ENCODE results near the gene REEP6.

Gene REEP6

DNA sequence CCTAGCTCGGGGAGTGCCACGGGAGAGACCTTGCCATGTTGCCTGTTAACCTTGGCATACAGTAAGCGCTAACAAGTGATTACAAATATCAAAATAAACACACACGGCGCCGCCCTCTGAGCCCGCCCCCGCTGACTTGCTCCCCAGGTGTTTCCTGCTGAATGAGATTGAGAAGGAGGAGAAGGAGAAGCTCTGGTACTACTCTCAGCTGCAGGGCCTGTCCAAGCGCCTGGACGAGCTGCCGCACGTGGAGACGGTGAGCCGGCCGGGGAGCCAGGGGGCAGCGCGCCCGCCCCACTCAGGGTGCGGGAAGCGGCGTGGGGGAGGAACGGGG, 36.0 kb upstream of the REEP6 start:
- TF ChIP-seq, protein P1, sequence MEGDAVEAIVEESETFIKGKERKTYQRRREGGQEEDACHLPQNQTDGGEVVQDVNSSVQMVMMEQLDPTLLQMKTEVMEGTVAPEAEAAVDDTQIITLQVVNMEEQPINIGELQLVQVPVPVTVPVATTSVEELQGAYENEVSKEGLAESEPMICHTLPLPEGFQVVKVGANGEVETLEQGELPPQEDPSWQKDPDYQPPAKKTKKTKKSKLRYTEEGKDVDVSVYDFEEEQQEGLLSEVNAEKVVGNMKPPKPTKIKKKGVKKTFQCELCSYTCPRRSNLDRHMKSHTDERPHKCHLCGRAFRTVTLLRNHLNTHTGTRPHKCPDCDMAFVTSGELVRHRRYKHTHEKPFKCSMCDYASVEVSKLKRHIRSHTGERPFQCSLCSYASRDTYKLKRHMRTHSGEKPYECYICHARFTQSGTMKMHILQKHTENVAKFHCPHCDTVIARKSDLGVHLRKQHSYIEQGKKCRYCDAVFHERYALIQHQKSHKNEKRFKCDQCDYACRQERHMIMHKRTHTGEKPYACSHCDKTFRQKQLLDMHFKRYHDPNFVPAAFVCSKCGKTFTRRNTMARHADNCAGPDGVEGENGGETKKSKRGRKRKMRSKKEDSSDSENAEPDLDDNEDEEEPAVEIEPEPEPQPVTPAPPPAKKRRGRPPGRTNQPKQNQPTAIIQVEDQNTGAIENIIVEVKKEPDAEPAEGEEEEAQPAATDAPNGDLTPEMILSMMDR (IDR thresholded peaks at IDR 0.05), result no peak

DNA sequence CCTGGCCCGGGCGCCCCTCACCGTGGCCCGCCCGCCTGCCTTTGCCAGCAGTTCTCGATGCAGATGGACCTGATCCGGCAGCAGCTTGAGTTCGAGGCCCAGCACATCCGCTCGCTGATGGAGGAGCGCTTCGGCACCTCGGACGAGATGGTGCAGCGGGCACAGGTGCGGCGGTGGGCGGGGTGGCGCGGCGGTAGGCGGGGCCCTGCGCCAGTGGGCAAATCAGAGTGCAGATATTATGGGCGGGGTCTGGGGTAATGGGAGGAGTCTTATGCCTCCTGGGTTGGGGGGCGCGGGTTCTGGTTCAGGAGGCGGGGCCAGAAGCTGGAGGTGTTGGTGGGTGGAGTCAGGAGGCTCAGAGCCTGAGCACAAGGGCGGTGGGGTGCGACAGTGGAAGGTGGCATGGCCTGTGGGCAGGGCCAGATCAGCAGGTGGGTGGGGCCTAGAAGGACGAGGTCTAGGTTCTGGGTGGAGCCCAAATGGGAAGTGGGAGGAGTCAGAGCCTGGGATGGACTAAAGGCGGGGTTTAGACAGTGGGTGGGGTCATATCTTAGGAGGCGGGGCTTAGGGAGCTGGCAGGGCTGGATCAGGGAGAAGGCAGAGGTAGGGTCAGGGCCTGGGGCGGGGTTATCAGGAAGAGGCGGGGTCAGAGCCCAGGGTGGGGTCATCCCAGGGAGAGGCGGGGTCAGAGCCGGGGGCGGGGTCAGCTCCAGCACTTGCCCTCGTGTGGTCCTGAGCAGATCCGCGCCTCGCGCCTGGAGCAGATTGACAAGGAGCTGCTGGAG, 35.5 kb upstream of the REEP6 start:
- TF ChIP-seq, protein P1 (IDR thresholded peaks at IDR 0.05), result no peak

DNA sequence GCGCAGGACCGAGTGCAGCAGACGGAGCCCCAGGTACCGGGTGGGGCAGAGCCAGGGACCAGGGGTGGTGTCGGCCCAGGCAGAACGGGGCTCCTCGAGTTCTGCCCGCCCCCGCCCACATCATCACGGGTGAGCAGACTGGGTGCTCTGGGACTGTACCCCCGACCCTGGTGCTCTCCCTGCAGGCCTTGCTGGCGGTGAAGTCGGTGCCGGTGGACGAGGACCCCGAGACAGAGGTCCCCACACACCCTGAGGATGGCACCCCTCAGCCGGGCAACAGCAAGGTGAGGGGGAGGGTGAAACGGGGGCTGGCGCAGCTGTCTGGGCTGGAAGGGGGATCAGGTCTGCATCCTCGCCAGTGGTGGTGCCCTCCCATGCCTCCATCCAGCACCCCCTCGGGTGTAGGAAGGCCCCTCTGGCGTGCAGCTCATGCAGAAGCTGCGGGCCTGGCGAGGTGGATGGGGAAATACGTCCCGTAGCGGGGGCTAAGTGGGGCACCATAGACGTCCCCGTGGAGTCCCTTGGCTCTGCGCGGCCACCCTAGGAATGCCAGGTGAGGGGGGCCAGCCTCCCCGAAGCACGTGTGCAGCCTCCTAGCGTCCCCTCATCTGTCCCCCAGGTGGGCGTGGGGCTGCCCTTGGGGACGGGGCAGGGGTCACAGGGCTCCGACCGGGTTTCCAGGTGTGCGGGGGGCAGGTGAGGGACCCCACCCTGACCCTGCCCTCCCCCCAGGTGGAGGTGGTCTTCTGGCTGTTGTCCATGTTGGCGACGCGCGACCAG, 34.7 kb upstream of the REEP6 start:
- TF ChIP-seq, protein P1 (IDR thresholded peaks at IDR 0.05), result no peak

DNA sequence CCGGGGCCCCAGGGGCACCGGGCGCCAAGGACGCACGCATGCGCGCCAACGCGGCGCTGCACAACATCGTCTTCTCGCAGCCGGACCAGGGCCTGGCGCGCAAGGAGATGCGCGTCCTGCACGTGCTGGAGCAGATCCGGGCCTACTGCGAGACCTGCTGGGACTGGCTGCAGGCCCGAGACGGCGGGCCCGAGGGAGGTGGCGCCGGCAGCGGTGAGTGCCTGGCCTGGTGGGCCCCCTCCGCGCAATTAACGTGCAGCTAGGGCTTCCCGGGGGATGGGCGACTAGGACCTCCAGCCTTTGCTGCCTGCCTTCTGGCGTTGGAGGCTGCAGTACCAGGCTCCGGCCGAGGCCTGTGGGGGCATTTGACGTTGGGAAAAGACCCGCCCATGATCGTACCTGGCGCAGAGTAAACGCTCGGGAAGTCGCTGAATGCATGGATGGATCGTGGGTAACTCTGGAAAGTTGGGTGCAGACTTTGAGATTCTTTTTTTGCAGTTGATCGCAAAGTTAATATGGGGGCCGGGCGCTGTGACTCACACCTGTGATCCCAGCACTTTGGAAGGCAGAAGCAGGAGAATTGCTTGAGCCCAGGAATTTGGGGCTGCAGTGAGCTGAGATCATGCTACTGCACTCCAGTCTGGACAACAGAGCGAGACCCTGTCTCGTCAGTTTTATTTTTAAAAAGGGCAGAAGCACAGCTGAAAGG, 33.8 kb upstream of the REEP6 start:
- TF ChIP-seq, protein P1 (IDR thresholded peaks at IDR 0.05), result no peak

DNA sequence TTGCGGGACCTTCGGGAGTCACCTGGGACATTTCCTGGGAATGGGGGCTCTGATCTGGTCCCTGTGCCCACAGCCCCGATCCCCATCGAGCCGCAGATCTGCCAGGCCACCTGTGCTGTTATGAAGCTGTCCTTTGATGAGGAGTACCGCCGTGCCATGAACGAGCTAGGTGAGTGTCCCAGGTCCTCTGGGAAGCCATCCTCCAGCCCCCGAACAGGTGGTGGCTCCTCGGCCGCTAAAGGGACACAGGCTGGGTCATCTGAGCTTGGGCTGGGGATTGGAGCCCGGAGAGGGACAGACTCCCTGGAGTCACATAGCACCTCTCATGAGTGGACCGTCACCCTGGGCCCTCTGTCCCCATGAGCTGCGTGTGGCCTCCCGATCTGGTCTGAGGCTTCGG, 33.1 kb upstream of the REEP6 start:
- TF ChIP-seq, protein P1 (IDR thresholded peaks at IDR 0.05), result no peak

DNA sequence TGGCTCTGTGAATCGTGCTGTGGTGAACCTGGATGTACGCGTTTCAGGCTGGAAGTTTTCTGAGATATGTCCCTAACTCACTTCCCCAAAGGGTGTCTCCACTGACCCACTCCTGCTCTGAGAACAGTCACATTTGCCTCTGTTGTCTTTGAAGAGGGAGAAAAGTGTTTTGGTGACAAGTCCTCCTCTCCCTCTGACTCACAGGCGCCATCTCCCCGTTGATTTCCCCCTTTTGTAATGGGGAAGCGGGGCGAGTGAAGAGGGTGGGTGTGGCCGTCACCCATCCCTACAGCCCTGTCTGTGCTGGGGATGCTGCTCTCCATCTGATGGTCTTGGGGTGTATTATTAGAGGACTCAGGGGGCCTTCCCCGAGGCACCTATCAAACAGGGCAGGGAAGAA, 31.5 kb upstream of the REEP6 start:
- TF ChIP-seq, protein P1 (IDR thresholded peaks at IDR 0.05), result no peak

DNA sequence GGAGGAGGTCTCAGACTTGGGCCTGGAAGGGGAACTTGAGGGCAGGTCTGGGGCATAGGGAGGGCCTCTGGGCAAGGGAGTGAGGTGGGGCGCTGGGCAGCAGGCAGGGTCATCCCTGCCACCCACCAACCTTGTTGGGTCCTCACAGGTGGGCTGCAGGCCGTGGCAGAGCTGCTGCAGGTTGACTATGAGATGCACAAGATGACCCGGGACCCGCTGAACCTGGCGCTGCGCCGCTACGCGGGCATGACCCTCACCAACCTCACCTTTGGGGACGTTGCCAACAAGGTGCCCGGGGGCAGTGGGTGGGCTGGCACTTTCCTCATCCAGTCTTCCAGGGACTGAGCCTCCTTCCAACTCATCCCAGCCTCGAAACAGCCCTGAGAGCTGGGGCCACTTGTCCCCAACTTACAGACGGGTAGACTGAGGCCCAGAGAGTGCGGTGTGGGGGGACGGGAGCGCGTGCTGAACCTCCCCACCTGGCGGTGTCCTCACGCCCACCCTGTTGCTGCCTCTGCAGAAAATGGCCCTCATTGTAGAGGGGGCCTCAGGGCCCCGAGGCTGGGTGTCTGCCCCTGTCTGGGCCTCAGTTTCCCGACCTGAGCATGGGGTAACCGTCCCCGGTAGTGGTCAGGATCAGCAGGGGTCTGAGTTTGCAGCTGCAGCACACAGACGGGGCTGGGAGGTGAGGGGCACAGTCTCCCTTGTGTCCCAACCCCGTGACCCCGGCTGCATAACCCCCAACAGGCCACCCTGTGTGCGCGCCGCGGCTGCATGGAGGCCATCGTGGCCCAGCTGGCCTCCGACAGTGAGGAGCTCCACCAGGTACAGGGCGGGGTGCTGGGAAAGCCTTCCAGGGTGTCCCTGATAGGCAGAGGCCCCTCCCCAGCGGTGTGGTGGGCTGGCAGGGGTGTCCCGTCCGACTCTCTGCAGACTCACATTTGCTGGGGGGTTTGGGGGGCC, 30.7 kb upstream of the REEP6 start:
- TF ChIP-seq, protein P1 (IDR thresholded peaks at IDR 0.05), result no peak

All from LNCAP (cell line).